ENCODE results near the gene GPRASP3.

GPRASP3 gene

DNA sequence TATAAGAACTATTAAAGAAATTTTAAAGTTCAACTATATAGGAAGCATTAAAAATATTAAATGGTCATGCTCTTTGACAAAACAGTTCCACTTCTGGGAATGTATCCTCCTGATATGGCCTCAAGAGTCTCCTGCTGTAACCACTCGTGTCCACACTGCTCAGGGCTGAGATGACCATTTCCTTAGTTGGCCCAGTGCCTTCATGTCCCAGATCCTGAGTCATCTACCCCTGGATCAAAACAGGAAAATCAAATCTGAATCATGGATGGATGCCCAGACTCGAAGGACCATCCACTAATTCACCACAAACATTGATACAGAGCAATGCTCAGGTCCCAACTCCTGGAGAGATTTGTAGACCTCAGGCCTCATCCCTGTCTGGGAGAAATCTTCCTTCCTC is 44.7 kb downstream of the GPRASP3 start:
- no peak for DNase-seq

DNA sequence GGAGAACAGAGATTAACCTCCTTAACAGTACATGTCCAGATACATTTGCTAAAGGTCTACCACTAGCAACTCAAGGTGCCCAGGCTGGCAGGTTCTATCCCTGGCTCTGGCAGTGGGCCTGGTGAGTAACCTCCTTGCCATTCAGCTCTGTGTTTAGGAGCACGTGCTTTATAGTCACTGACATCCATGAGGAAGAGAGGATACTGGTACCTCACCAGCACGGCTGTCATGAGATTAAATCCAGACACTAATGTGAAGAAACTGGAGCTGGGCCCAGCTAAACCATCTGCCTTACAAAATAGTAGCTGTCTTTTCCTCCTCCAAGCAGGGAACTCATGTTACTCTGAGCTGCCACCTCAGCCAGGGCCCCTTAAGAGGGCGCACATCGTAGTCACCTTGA is 45.3 kb downstream of the GPRASP3 start:
- no peak for DNase-seq

DNA sequence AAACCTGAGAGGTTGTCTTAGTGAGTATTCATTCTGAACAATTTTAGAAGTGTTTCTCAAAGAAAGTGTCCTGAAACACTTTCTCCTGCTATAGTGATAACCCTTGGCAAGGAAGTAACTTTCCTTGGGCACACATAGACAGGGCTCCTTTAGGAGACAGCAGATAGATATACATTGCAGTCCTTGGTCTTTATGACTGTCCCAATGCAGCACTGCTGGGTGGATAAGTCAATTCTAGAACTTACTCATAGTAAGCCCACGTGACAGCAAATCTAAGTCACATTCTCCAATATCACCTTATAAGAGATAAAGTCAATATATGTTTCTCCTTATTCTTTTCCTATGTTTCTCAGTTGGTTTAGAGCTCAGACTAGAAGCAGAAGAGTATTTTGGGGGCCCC is 46.7 kb downstream of the GPRASP3 start:
- DNase-seq = no peak

DNA sequence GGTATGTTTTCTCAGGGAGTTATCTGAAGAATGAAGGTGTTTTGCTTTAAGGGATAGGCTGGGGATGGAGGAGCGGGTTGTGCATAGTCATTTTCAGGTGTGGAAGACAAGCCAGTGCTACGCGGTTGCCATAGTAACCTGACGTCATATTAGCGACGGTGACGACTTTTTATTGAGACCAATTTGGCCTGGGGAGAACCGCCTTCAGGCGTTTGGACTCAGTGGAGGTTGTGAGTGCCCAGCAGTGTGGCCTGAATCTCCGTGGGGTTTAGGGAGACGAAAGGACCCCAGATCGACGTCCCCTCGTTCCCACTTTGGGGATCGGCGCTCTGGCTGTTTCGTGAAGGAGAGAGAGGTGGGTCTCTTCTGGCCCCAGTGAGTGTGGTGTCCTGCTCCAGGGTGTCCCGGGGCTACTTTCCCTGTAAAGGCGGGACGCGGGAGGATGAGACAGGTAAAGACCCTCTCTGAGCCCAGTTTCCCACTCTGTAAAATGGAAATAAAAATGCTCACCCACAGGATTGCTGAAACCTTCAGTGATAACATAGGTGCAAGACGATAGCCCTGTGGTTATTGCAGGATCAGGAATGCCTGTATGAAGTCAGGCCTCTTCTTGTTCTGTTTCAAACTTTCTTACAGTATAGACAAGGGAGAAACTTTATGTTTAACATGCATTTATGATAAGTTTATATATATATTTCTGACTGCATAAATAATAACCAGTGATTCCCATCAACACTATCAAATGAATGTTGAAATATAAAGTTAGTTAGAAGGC is 48.6 kb downstream of the GPRASP3 start:
- DNase-seq = no peak
